Stimulated activated CD4-positive, alpha-beta T cell treated with anti-CD3 and anti-CD28 coated beads, Interleukin-1b, Interleukin-23, amount 100 ng/mL, for 48 hours (primary cell): ENCODE results near the gene IQSEC3.
"Not testable (repeated sequence)": the region's sequence is repeated elsewhere in the genome, so short reads cannot be mapped to it uniquely, and the experiment has no call there.

ENCODE experiments used
- DNase-seq: peaks from one replicate; pipeline ENCODE4 v3.0.0-alpha.2; 2020

IQSEC3 gene

GRCh38 chr12:53735-54730 lies 12.5 kb upstream of the IQSEC3 start:
- no peak for DNase-seq

DNA sequence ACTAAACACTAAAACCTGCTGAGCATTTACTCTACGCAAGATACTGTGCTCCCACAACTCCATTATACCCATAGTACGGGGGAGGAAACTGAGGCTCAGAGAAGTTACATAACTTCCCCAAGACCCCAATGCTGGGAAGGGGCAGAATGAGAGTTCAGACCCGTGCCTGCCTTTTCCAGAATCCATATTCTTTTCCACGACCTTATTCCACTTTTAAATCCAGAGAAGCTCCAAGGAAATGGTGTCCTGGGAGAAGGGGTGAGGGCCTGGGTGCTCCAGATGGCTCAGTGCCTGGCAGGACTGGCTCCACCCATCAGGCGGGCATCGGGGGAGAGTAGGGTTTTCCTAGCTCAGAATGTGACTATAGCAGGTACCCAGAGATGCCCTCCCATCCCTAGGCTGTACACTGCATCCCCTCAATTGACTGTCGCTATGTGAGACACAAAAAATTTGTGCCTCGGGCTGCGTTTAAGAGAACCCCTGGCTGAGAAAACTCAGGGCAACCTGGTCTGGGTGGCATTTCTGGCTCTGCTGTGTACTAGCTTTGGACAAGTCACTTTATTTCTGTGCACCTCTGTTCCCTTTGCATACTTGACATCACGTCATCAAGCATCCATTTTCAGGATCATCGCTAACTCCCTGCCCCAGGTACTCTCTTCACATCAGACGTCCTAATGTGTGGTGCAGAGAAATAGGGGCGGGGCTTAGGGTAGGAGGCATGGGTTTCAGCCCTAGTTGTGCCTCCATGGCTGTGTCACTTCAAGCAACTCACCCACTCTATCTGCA lies 11.6 kb upstream of the IQSEC3 start:
- no peak for DNase-seq

- no peak for DNase-seq
These were observed 9.8 kb upstream of the IQSEC3 start for GRCh38 chr12:56683-57346.

DNA sequence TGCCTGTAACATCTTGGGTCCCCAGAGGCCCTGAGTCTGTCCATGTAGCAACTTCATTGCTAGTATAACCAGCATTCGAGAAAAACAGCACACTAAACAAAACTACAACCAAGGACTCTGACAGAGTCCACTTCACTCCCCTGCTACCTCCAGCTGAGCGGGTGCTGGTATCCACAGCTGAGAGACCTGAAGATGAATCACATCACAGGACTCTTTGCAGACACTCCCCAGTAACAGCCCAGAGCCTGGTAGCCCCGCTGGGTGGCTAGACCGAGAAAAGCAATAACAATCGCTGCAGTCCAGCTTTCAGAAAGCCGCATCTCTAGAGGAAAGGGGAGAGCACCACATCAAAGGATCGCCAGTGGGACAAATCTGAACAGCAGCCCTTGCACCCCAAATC lies 9.0 kb upstream of the IQSEC3 start:
- DNase-seq: no peak

DNA sequence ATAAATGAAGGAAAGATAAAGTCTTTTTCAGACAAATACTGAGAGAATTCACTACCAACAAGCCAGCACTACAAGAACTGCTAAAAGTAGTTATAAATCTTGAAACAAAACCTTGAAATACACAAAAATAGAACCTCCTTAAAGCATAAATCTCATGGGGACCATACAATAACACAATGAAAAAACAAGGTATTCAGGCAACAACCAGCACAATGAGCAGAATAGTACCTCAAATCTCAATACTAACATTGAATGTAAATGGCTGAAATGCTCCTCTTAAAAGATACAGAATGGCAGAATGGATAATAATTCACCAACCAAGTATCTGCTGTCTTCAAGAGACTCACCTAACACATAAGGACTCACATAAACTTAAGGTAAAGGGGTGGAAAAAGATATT lies 7.7 kb upstream of the IQSEC3 start:
- no peak for DNase-seq

- DNase-seq: not testable (repeated sequence)
These were observed 4.7 kb upstream of the IQSEC3 start for GRCh38 chr12:61845-62244.

DNA sequence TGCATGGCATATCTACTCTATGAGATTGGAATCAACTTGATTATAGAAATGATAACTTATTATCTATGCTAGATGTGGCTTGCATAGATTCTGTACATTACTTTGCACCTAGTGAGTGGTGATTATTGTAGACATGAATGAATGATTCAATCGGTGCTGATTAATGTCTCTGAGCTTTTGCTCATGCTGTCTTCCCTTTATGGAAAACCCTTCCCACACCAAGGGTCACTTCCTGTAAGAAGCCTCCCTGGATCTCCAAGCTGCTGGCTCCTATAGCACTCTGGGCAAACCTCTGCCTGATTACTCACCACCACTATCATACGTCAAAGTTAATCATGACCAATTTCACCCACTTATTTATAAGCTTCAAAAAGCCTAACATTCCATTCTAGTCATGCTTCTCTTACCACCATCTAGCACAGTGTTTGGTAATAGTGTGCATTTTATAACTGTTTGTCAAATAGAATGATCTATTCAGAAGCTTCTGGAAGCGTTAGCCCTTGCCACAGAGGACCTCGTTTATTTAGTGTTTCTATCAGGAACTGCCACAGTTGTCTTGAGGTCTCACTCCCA lies 990 bp upstream of the IQSEC3 start:
- DNase-seq: not testable (repeated sequence)

DNA sequence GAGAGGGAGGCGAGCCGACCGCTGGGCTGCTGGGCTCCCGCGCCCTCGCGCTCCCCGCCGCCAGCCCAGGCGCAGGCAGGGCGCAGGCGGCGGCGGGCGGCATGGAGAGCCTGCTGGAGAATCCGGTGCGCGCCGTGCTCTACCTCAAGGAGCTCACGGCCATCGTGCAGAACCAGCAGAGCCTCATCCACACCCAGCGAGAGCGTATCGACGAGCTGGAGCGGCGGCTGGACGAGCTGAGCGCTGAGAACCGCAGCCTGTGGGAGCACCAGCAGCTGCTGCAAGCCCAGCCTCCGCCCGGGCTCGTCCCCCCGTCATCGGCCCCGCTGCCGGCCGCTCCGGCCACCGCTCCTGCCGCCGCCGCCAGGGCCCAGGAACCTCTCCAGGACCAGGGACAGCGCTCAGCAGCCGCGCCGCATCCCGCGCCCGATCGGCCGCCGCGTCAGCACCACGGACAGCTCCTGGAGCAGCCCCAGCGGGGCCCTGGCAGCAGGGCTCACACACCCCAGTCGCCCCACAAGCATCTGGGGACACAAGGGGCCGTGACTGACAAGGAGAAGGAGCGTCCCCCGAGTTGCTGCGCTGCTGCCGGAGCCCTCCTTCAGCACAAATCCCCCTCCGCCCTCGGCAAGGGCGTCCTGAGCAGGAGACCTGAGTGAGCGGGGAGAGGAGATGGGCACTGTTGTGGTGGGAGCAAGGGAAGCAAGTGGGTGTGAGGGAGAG lies 376 bp downstream of the IQSEC3 start:
- not testable (repeated sequence) for DNase-seq

- DNase-seq: not testable (repeated sequence)
These were observed 3.1 kb downstream of the IQSEC3 start for GRCh38 chr12:69677-70076.

GRCh38 chr12:70541-70940 lies 4.0 kb downstream of the IQSEC3 start:
- not testable (repeated sequence) for DNase-seq

- DNase-seq: not testable (repeated sequence)
These were observed 5.5 kb downstream of the IQSEC3 start for GRCh38 chr12:72018-72417.

GRCh38 chr12:74420-75190 lies 8.0 kb downstream of the IQSEC3 start:
- DNase-seq: not testable (repeated sequence)

DNA sequence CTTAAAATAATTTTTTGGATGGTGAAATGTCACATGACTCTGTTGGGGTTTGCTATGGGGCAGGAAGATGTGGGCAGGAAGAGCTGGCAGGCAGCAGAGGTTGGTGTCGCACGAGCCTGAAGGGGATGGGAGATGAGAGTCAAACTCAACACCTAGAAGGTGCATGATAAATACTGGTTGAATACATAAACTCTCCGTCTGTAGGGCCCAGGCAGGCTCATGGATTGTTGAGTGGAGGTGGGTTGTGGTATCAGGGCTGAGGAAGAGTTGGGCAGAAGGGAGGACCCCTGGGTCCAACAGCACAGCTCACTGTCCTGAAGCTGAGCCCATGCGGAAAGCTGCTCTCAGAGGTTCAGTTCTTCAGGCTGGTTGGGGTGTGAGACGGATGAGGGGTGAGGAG lies 9.0 kb downstream of the IQSEC3 start:
- not testable (repeated sequence) for DNase-seq

GRCh38 chr12:76102-76501 lies 9.5 kb downstream of the IQSEC3 start:
- DNase-seq: not testable (repeated sequence)

DNA sequence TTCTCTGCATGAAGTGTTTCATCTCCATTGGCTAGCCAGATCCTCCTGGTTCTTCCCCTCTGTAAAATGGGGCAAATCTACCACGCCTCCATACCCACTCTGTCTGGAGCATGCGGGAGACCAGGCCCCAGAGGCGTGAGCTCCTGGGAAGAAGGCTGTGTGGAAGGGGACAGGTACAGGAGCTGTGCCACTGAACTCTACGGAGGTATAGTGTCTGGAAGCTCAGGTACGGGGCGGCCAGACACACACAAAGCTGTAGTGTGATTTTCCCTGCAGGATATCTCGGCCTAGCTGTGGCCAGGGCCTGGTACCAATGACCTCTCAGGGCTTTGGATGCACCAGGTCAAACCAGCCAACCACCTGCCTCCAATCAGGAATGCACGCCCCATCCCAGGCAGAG lies 10.0 kb downstream of the IQSEC3 start:
- DNase-seq: not testable (repeated sequence)

GRCh38 chr12:77101-77719 lies 10.6 kb downstream of the IQSEC3 start:
- DNase-seq: not testable (repeated sequence)

GRCh38 chr12:77769-78383 lies 11.3 kb downstream of the IQSEC3 start:
- DNase-seq: not testable (repeated sequence)

GRCh38 chr12:78981-79380 lies 12.4 kb downstream of the IQSEC3 start:
- DNase-seq: no peak

- DNase-seq: no peak
These were observed 14.2 kb downstream of the IQSEC3 start for GRCh38 chr12:80681-81190.

GRCh38 chr12:82740-83139 lies 16.2 kb downstream of the IQSEC3 start:
- no peak for DNase-seq
